ENCODE results near the gene HLA-DQA1. TPM values are rescaled to one million over a fixed set of nuclear protein-coding genes. Genes with fewer than 3 reads are reported as not detected.
"Not testable (repeated sequence)": the region's sequence is repeated elsewhere in the genome, so short reads cannot be mapped to it uniquely, and the experiment has no call there.

The HLA-DQA1 gene
- total RNA-seq, 1 experiment from 2014 or later: 12.9 TPM

DNA sequence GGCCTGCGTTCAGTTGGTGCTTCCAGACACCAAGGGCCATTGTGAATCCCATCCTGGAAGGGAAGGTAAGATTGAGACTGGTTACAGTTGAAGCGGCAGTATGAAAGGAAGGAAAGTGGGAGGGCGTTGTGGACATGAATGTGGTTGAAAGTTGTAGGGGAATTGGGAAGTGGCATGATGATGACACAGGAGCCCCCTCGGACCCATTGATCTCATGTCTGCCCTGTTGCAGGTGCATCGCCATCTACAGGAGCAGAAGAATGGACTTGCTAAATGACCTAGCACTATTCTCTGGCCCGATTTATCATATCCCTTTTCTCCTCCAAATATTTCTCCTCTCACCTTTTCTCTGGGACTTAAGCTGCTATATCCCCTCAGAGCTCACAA, 5.5 kb downstream of the HLA-DQA1 start:
- BruUV-seq (replicated peaks): no TSS peak
- no peak overlapping the region for H3K27ac Mint-ChIP-seq (ENCODE audit: unreplicated experiment)
- H3K27me3 Mint-ChIP-seq (ENCODE audit: unreplicated experiment): peaks cover 16% of the 10 kb centered on the region

DNA sequence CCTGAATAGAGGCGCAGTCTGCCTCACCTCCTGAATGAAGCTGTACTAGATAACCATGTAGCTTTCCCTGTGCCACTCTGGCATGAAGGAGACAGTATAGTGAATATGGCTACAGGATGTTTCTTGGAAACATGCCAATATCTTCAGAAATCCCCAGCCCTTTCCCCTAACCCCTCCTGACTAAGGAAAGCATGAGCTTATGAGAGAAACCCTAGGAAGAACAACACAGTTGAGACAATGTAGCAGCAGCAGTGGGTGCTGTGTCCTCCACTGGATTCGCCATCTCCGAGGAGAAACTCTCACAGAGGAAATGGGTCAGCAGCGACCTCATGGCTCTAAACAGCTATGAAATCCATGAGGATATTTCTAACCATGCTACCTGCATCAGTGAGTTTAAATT, 6.7 kb downstream of the HLA-DQA1 start:
- TF ChIP-seq CTCF (IDR thresholded peaks at IDR 0.05; ENCODE audit: unreplicated experiment): no peak
- CTCF ChIA-PET: no interaction called here
- BruUV-seq (replicated peaks): no TSS peak
- Mint-ChIP-seq H3K36me3 (ENCODE audit: insufficient read depth, unreplicated experiment) (no peaks in the 10 kb centered on the region), H3K9me3 (ENCODE audit: low read depth, unreplicated experiment) (no peaks in the 10 kb centered on the region), H3K27ac (ENCODE audit: unreplicated experiment) (no peak overlapping the region), H3K4me3 (ENCODE audit: low read depth, unreplicated experiment) (no peak overlapping the region), H3K4me1 (ENCODE audit: low read depth, unreplicated experiment) (no peaks in the 10 kb centered on the region), H3K27me3 (ENCODE audit: unreplicated experiment) (peaks cover 14% of the 10 kb centered on the region)
- no peak for DNase-seq
- intact Hi-C loops (cut with micrococcal nuclease; ENCODE audit: unreplicated experiment): no loop called here

More for the DNA sequence above, 5.5 kb downstream of the HLA-DQA1 start:
- no peaks in the 10 kb centered on the region for H3K4me1 Mint-ChIP-seq (ENCODE audit: low read depth, unreplicated experiment)
- no peaks in the 10 kb centered on the region for H3K9me3 Mint-ChIP-seq (ENCODE audit: low read depth, unreplicated experiment)
- intact Hi-C loops (cut with micrococcal nuclease; ENCODE audit: unreplicated experiment): no loop called here
- H3K36me3 Mint-ChIP-seq (ENCODE audit: insufficient read depth, unreplicated experiment): no peaks in the 10 kb centered on the region
- TF ChIP-seq CTCF (IDR thresholded peaks at IDR 0.05; ENCODE audit: unreplicated experiment): no peak
- CTCF ChIA-PET: no interaction called here
- DNase-seq: no peak
- no peak overlapping the region for H3K4me3 Mint-ChIP-seq (ENCODE audit: low read depth, unreplicated experiment)

DNA sequence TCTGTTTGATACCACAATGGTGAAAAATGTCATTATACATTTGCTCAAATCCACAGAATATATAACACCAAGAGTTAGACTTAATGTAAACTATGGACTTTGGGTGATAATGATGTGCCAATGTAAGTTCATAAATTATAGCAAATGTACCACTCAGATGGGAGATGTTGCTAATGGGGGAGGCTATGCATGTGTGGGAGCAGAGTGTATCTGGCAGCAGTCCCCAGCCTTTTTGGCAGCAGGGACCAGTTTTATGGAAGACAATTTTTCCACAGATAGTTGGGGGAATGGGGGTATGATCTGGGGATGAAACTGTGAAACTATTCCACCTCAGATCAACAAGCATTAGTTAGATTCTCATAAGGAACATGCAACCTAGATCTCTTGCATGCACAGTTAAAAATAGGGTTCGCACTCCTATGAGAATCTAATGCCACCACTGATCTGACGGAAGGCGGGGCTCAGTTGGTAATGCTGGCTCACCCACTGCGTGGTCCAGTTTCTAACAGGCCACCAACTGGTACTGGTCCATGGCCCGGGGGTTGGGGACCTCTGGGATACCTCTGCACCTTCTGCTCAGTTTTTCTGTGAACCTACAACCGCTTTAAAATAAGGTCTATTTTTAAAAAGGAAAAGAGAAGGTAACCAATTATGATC, 8.0 kb downstream of the HLA-DQA1 start:
- no peak overlapping the region for H3K4me3 Mint-ChIP-seq (ENCODE audit: low read depth, unreplicated experiment)
- no TSS peak for BruUV-seq (replicated peaks)
- CTCF ChIA-PET: no interaction called here
- no peak for TF ChIP-seq CTCF (IDR thresholded peaks at IDR 0.05; ENCODE audit: unreplicated experiment)
- no peaks in the 10 kb centered on the region for H3K4me1 Mint-ChIP-seq (ENCODE audit: low read depth, unreplicated experiment)
- no peak overlapping the region for H3K27ac Mint-ChIP-seq (ENCODE audit: unreplicated experiment)
- peaks cover 1% of the 10 kb centered on the region for H3K27me3 Mint-ChIP-seq (ENCODE audit: unreplicated experiment)
- no peak for DNase-seq
- H3K36me3 Mint-ChIP-seq (ENCODE audit: insufficient read depth, unreplicated experiment): no peaks in the 10 kb centered on the region
- no peaks in the 10 kb centered on the region for H3K9me3 Mint-ChIP-seq (ENCODE audit: low read depth, unreplicated experiment)
- intact Hi-C loops (cut with micrococcal nuclease; ENCODE audit: unreplicated experiment): no loop called here

DNA sequence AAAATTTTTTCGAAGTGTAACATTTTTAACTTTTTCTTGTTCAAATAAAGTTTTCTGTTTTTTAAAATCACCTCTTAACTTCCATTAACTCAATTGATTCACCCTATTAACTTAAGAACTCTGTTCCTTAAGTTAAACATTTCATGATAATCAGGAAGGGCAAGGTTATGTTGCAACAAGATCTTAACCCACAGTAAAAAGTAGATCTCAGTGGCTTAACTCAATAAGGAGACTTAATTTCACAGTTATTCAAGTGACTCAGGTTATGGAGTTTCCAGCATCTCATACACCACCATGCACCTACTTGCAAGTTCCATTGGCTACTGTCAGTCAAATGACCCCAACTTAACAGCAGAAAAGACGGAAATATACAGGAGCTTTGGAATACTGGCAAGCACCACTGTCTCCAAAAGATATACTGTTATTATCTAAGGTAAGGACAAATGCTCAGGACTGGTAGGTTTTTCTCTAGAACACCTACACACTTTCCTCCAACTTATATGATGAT, 18.1 kb downstream of the HLA-DQA1 start:
- Mint-ChIP-seq H3K4me3 (ENCODE audit: low read depth, unreplicated experiment) (no peak overlapping the region), H3K27me3 (ENCODE audit: unreplicated experiment) (no peaks in the 10 kb centered on the region), H3K9me3 (ENCODE audit: low read depth, unreplicated experiment) (peaks cover 6% of the 10 kb centered on the region), H3K36me3 (ENCODE audit: insufficient read depth, unreplicated experiment) (peaks cover 11% of the 10 kb centered on the region), H3K27ac (ENCODE audit: unreplicated experiment) (no peak overlapping the region), H3K4me1 (ENCODE audit: low read depth, unreplicated experiment) (no peaks in the 10 kb centered on the region)
- no peak for DNase-seq
- CTCF ChIA-PET: no interaction called here
- TF ChIP-seq CTCF (IDR thresholded peaks at IDR 0.05; ENCODE audit: unreplicated experiment): no peak
- intact Hi-C loops (cut with micrococcal nuclease; ENCODE audit: unreplicated experiment): no loop called here
- BruUV-seq (replicated peaks): no TSS peak

GRCh38 chr6:32657329-32657728, 20.1 kb downstream of the HLA-DQA1 start:
- CTCF ChIA-PET; H3K4me1 Mint-ChIP-seq (ENCODE audit: low read depth, unreplicated experiment); H3K4me3 Mint-ChIP-seq (ENCODE audit: low read depth, unreplicated experiment); BruUV-seq (replicated peaks); H3K27ac Mint-ChIP-seq (ENCODE audit: unreplicated experiment); DNase-seq; intact Hi-C loops (cut with micrococcal nuclease; ENCODE audit: unreplicated experiment); H3K9me3 Mint-ChIP-seq (ENCODE audit: low read depth, unreplicated experiment); H3K27me3 Mint-ChIP-seq (ENCODE audit: unreplicated experiment): not testable (repeated sequence)
- peaks cover 22% of the 10 kb centered on the region for H3K36me3 Mint-ChIP-seq (ENCODE audit: insufficient read depth, unreplicated experiment)

GRCh38 chr6:32657819-32658218, 20.6 kb downstream of the HLA-DQA1 start:
- H3K9me3 Mint-ChIP-seq (ENCODE audit: low read depth, unreplicated experiment); H3K27me3 Mint-ChIP-seq (ENCODE audit: unreplicated experiment); H3K4me3 Mint-ChIP-seq (ENCODE audit: low read depth, unreplicated experiment); H3K27ac Mint-ChIP-seq (ENCODE audit: unreplicated experiment); CTCF ChIA-PET; H3K4me1 Mint-ChIP-seq (ENCODE audit: low read depth, unreplicated experiment); DNase-seq; BruUV-seq (replicated peaks); intact Hi-C loops (cut with micrococcal nuclease; ENCODE audit: unreplicated experiment): not testable (repeated sequence)
- peaks cover 26% of the 10 kb centered on the region for H3K36me3 Mint-ChIP-seq (ENCODE audit: insufficient read depth, unreplicated experiment)
